Neural progenitor cell (in vitro differentiated cells): ENCODE results near the gene THOC2. TPM values are rescaled to one million over a fixed set of nuclear protein-coding genes. Genes with fewer than 3 reads are reported as not detected.

Source experiments
- DNase-seq: peaks from one replicate; pipeline ENCODE4 v3.0.0-alpha.2; 2016; ENCODE audit warnings: low spot score
- H2AFZ ChIP-seq: fragments of 200-600 bp; sonication (generic); replicated peaks from 2 replicates; pipeline ENCODE4 v1.6.1; 2016; ENCODE audit warnings: antibody characterized with exemption
- H3F3A ChIP-seq: fragments of 200-600 bp; sonication (generic); 2 replicates; pipeline ENCODE4 v1.6.1; 2016; ENCODE audit warnings: antibody characterized with exemption, low read depth
- H3K27ac ChIP-seq: fragments of 200-600 bp; sonication (generic); 2 replicates; pipeline ENCODE4 v1.5.1; 2016; ENCODE audit warnings: mild to moderate bottlenecking
- H3K27me3 ChIP-seq: fragments of 200-600 bp; sonication (generic); 2 replicates; pipeline ENCODE4 v1.6.1; 2016; ENCODE audit warnings: mild to moderate bottlenecking, moderate library complexity
- H3K36me3 ChIP-seq: fragments of 200-600 bp; sonication (generic); 2 replicates; pipeline ENCODE4 v1.5.1; 2016
- H3K4me1 ChIP-seq: fragments of 200-600 bp; sonication (generic); 2 replicates; pipeline ENCODE4 v1.6.1; 2016; ENCODE audit warnings: mixed run types
- H3K4me2 ChIP-seq: fragments of 200-600 bp; sonication (generic); 2 replicates; pipeline ENCODE4 v1.6.1; 2016
- H3K4me3 ChIP-seq: fragments of 200-600 bp; sonication (generic); 2 replicates; pipeline ENCODE4 v1.5.1; 2016
- H3K79me2 ChIP-seq: fragments of 200-600 bp; sonication (generic); 2 replicates; pipeline ENCODE4 v1.6.1; 2016; ENCODE audit warnings: low read depth
- H3K9ac ChIP-seq: fragments of 200-600 bp; sonication (generic); 2 replicates; pipeline ENCODE4 v1.6.1; 2016
- H3K9me3 ChIP-seq: fragments of 200-600 bp; sonication (generic); 2 replicates; pipeline ENCODE4 v1.5.1; 2016; ENCODE audit warnings: low read depth
- H4K20me1 ChIP-seq: fragments of 200-600 bp; sonication (generic); 2 replicates; pipeline ENCODE4 v1.6.1; 2016; ENCODE audit warnings: low read depth
- H3K27ac Mint-ChIP-seq: 3 replicates; pipeline ENCODE4 v1.8.0; 2021; ENCODE audit warnings: mixed read lengths
- H3K27me3 Mint-ChIP-seq: 2 replicates; pipeline ENCODE4 v1.8.0; 2022; ENCODE audit warnings: low read depth, mild to moderate bottlenecking, inconsistent platforms, moderate library complexity, mixed read lengths; ENCODE audit not compliant: insufficient read depth
- H3K36me3 Mint-ChIP-seq: 3 replicates; pipeline ENCODE4 v1.8.0; 2021; ENCODE audit warnings: mixed read lengths
- H3K4me1 Mint-ChIP-seq: 3 replicates; pipeline ENCODE4 v1.8.0; 2021; ENCODE audit warnings: mixed read lengths
- H3K4me3 Mint-ChIP-seq: 3 replicates; pipeline ENCODE4 v1.8.0; 2021; ENCODE audit warnings: mild to moderate bottlenecking, moderate library complexity, mixed read lengths
- H3K9me3 Mint-ChIP-seq: 3 replicates; pipeline ENCODE4 v1.8.0; 2020; ENCODE audit warnings: mixed read lengths
- EZH2 ChIP-seq: fragments of 200-600 bp; sonication (generic); IDR thresholded peaks from 2 replicates; pipeline ENCODE4 v1.6.1; 2017; ENCODE audit warnings: antibody characterized with exemption, mild to moderate bottlenecking, moderate library complexity
- EZH2phosphoT487 ChIP-seq: fragments of 200-600 bp; sonication (generic); IDR thresholded peaks from 2 replicates; pipeline ENCODE4 v1.6.1; 2017; ENCODE audit warnings: antibody characterized with exemption
- total RNA-seq: library from RNA; depleted of rRNA; stranded (reverse); fragments of >200 nt; gene quantifications from 2 replicates; pipeline ENCODE4 v1.2.3, GENCODE V29; 2015; ENCODE audit warnings: low replicate concordance
- TF ChIP-seq, protein P1 (sequence below): fragments of 200-600 bp; sonication (generic); IDR thresholded peaks from 2 replicates; pipeline ENCODE4 v1.5.1; 2017; ENCODE audit warnings: antibody characterized with exemption, mild to moderate bottlenecking

The THOC2 gene
- total RNA-seq, 1 donor from 2014 or later: 201 TPM

DNA sequence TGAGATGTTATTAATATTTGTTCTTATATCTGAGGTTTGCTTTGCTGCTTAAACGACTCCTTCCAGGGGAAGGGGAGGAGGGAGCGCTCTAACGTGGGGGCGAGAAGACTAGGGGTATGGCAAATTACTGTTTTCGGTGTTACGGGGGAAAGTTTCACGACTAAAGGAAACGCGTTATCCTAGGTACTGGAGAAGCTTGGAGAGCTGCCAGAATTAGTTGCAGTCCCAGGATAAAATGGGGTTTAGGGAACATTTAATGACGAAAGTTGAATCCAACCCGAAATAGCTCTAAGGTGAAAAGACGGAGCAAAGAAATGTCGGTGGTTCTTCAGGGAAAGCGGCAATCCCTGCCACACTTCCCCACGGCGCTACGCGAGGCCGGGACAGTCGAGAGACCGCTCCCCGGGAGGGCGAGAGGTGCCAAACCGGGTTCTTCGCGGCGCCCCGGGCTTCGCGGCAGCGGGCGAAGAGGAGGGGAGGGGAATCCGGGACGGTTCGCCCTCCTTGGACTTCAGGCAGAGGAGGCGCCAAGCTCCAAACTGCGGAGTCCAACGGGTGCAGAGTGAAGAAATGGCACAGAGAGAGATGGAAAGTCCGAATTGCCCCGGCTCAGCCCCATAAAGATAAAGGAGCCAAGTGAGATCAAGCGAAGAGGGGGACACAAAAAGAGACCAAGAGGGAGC is 724 bp downstream of the THOC2 start:
- peaks cover 14% of the 10 kb centered on the region for H3K9me3 Mint-ChIP-seq
- H3K36me3 Mint-ChIP-seq: no peaks in the 10 kb centered on the region
- Histone ChIP-seq H3K4me2 (peak overlapping the region; percentile 83), H3K9me3 (peaks cover 4% of the 10 kb centered on the region), H3K4me3 (peak overlapping the region; percentile 81), H3K27ac (no peak overlapping the region), H3K27me3 (no peaks in the 10 kb centered on the region), H3F3A (no peaks in the 10 kb centered on the region), H3K4me1 (no peaks in the 10 kb centered on the region), H2AFZ (peak overlapping the region; percentile 84), H3K9ac (peak overlapping the region; percentile 60), H3K79me2 (peaks cover 57% of the 10 kb centered on the region), H3K36me3 (no peaks in the 10 kb centered on the region), H4K20me1 (peaks cover 35% of the 10 kb centered on the region)
- TF ChIP-seq EZH2phosphoT487 (no peak), EZH2 (no peak)
- TF ChIP-seq, protein P1, sequence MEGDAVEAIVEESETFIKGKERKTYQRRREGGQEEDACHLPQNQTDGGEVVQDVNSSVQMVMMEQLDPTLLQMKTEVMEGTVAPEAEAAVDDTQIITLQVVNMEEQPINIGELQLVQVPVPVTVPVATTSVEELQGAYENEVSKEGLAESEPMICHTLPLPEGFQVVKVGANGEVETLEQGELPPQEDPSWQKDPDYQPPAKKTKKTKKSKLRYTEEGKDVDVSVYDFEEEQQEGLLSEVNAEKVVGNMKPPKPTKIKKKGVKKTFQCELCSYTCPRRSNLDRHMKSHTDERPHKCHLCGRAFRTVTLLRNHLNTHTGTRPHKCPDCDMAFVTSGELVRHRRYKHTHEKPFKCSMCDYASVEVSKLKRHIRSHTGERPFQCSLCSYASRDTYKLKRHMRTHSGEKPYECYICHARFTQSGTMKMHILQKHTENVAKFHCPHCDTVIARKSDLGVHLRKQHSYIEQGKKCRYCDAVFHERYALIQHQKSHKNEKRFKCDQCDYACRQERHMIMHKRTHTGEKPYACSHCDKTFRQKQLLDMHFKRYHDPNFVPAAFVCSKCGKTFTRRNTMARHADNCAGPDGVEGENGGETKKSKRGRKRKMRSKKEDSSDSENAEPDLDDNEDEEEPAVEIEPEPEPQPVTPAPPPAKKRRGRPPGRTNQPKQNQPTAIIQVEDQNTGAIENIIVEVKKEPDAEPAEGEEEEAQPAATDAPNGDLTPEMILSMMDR: no peak
- no peaks in the 10 kb centered on the region for H3K27me3 Mint-ChIP-seq
- peaks cover 17% of the 10 kb centered on the region for H3K4me1 Mint-ChIP-seq
- H3K27ac Mint-ChIP-seq: peak overlapping the region; percentile 90
- DNase-seq: peak; percentile 23
- H3K4me3 Mint-ChIP-seq: peak overlapping the region; percentile 91

DNA sequence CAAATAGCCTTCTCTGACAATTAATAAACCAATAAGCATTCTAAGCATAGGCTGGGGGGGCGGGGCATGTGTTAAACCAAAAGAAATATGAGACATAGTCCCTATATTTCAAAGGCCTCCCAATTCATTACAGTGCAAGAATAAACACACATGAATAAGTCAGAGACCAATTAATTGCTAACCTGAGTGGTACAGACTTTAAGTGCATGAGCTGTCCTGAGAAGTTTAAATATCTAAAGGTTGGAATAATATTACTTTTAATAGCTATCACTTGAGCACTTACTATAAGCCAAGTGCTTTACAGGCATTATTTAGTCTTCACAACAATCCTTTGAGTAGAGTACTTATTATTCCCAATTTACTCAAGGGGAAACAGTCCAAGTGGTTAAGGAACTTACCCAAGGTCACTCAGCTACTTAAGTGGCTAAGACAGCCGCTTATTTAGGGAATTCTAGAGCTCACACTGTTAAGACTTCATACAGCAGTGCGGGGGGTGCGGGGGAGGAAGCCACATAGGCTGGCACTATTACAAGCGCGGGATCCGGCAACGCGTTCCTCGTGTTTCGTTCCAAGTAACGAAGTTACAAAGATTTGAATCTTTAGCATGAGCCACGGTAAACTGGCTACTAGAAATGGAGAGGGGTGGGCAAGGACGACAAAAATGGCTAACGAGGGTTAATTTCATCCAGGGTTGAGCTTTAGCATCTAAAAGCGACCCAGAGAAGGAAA is 1.4 kb downstream of the THOC2 start:
- Histone ChIP-seq H3K4me2 (peak overlapping the region; percentile 83), H3K9ac (peak overlapping the region; percentile 60), H3K36me3 (no peaks in the 10 kb centered on the region), H3K27ac (no peak overlapping the region), H3K4me3 (peak overlapping the region; percentile 81), H3K9me3 (peaks cover 4% of the 10 kb centered on the region), H3F3A (no peaks in the 10 kb centered on the region), H3K27me3 (no peaks in the 10 kb centered on the region), H2AFZ (no peak overlapping the region), H4K20me1 (peaks cover 41% of the 10 kb centered on the region), H3K79me2 (peaks cover 64% of the 10 kb centered on the region), H3K4me1 (no peaks in the 10 kb centered on the region)
- H3K4me1 Mint-ChIP-seq: peaks cover 14% of the 10 kb centered on the region
- no peaks in the 10 kb centered on the region for H3K36me3 Mint-ChIP-seq
- TF ChIP-seq, protein P1: no peak
- TF ChIP-seq EZH2: no peak
- no peak for TF ChIP-seq EZH2phosphoT487
- peaks cover 14% of the 10 kb centered on the region for H3K9me3 Mint-ChIP-seq
- H3K4me3 Mint-ChIP-seq: peak overlapping the region; percentile 91
- peak; percentile 37 for DNase-seq
- no peaks in the 10 kb centered on the region for H3K27me3 Mint-ChIP-seq
- peak overlapping the region; percentile 90 for H3K27ac Mint-ChIP-seq

DNA sequence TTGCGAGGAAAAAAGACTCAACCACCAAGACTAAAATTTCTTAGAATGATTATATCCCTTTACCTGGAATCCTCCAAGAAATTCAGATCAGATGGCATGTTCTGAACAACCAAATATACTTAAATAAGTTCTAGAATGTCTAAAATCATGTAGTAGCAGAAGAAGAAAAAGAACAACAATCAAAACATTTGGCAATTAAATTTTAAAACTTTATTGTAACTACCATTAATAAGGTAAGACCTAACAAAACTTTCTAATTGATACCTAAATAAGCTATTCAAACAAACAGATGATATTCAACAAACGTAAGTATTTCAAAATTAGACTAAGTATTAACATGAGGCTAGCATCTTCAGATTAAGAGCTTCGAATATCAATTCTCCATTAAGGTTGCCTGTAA is 4.3 kb downstream of the THOC2 start:
- no peak overlapping the region for H3K4me2 ChIP-seq
- peaks cover 5% of the 10 kb centered on the region for H3K36me3 Mint-ChIP-seq
- peaks cover 93% of the 10 kb centered on the region for H3K79me2 ChIP-seq

More for the DNA sequence above, 4.3 kb downstream of the THOC2 start:
- H4K20me1 ChIP-seq: peaks cover 50% of the 10 kb centered on the region
- no peak for DNase-seq
- no peak overlapping the region for H3K4me3 ChIP-seq
- H3K27ac ChIP-seq: no peak overlapping the region
- H3K4me1 Mint-ChIP-seq: peaks cover 14% of the 10 kb centered on the region
- H3K4me1 ChIP-seq: no peaks in the 10 kb centered on the region
- H3K9ac ChIP-seq: no peak overlapping the region
- no peaks in the 10 kb centered on the region for H3F3A ChIP-seq
- H2AFZ ChIP-seq: no peak overlapping the region
- H3K27me3 ChIP-seq: no peaks in the 10 kb centered on the region
- peaks cover 4% of the 10 kb centered on the region for H3K9me3 ChIP-seq
- no peak overlapping the region for H3K4me3 Mint-ChIP-seq
- H3K27me3 Mint-ChIP-seq: no peaks in the 10 kb centered on the region
- peaks cover 14% of the 10 kb centered on the region for H3K9me3 Mint-ChIP-seq
- no peak overlapping the region for H3K27ac Mint-ChIP-seq
- TF ChIP-seq, protein P1: no peak
- TF ChIP-seq EZH2phosphoT487: no peak
- no peak for TF ChIP-seq EZH2
- no peaks in the 10 kb centered on the region for H3K36me3 ChIP-seq
